GM13976 (cell line): ENCODE measurements around the gene MLPH.

ENCODE experiments used
- DNase-seq: peaks from one replicate; pipeline ENCODE4 v3.0.0; 2012; ENCODE audit warnings: low spot score
- in situ Hi-C: fragments of 300-500 bp; cut with MboI; formaldehyde crosslinking; loops from one replicate; pipeline ENCODE4 v1.12.0; 2022; ENCODE audit warnings: low sequenced_read_pairs, mixed read lengths, inconsistent platforms; ENCODE audit not compliant: unreplicated experiment
- TF ChIP-seq, protein P1 (sequence below): IDR thresholded peaks from 2 replicates; pipeline ENCODE4 v1.5.1; 2012; ENCODE audit warnings: borderline replicate concordance, mild to moderate bottlenecking; ENCODE audit not compliant: insufficient read depth; ENCODE audit errors: extremely low read depth, missing control alignments, control extremely low read depth

MLPH gene

DNA sequence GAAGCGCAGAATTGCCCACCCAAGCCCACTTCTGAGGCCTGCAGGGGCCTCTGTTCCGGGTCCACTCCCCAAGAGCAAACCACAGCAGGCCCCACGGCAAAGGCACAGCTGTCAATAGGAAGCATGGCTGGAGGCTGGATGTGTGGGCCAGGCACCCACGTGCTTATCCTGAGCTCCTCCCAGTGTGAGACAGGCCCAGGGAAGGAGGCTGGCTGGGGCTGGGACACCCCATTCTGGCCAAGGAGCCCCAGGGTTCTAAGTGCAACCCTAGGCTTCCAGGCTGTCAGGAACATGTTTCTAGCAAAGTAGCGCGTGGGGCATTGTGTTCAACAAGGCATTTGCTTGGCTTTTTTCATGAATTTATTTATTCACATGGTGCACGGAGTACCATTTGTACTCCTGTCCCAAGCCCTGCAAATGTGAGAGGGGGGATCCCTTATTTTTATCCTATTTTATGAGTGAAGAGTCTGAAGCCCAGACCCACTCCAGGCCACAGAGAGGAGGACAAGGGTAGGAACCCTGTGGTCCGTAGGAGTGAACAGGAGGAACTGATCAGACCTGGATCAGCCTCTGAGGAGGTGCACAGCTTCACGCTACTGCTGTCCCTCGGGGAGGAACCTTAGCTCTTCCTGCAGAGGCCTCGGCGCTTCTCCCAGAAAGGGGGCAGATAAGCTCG, 109.6 kb downstream of the MLPH start:
- in situ Hi-C loops, result no loop called here
- no peak for DNase-seq
- TF ChIP-seq, protein P1, sequence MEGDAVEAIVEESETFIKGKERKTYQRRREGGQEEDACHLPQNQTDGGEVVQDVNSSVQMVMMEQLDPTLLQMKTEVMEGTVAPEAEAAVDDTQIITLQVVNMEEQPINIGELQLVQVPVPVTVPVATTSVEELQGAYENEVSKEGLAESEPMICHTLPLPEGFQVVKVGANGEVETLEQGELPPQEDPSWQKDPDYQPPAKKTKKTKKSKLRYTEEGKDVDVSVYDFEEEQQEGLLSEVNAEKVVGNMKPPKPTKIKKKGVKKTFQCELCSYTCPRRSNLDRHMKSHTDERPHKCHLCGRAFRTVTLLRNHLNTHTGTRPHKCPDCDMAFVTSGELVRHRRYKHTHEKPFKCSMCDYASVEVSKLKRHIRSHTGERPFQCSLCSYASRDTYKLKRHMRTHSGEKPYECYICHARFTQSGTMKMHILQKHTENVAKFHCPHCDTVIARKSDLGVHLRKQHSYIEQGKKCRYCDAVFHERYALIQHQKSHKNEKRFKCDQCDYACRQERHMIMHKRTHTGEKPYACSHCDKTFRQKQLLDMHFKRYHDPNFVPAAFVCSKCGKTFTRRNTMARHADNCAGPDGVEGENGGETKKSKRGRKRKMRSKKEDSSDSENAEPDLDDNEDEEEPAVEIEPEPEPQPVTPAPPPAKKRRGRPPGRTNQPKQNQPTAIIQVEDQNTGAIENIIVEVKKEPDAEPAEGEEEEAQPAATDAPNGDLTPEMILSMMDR, result no peak

DNA sequence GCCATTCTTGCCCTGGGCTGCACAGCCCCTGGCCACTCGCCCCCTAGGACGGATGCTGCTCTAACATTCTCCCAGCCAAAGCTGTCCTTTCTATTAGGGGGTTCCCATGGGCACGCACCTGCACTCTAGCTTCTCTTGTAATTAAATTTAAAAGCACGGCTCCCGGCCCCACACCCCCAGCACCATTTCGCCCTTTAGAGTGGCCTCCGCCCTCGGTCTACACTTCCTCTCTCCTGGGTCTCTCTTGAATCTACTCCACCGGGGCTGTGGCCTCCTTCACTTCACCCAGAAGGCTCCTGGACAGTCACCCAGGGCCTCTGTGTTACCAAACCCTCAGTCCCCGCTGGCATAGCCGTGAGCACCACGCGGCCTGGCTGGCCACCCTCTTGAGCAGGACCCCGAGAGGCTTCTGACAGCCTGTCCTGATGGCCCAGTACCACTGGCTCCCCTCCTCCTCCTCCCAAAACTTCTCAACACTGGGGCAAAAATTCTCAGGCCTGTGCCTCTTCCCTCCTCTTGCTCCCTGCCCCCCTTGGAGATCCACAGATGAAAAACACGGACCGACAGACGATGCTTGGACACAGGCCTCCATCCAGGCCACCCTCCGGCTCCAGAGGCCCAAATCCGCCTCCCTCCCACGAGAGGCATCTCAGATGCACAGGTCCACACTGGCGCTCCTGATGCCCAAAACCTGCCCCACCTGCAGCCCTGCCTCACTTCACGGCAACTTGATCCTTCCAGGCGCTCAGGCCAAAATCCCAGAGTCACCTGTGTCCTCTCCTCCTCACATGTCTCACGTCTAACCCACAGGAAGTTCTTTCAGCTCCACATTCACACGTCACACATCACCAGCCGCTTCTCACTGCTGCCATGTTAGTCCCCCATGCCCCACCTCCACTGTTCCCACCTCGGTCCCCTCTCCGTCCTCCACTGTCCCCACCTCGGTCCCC, 110.4 kb downstream of the MLPH start:
- TF ChIP-seq, protein P1, result no peak
- DNase-seq, result no peak
- in situ Hi-C loops, result no loop called here

GRCh38 chr2:237598468-237599208, 111.6 kb downstream of the MLPH start:
- no peak for DNase-seq
- in situ Hi-C loops, result no loop called here
- TF ChIP-seq, protein P1, result no peak

- no peak for DNase-seq
- TF ChIP-seq, protein P1, result no peak
- in situ Hi-C loops, result no loop called here
Observed at GRCh38 chr2:237599465-237600110, 112.5 kb downstream of the MLPH start.

GRCh38 chr2:237600205-237600846, 113.3 kb downstream of the MLPH start:
- no peak for DNase-seq
- TF ChIP-seq, protein P1, result no peak
- in situ Hi-C loops, result no loop called here

- in situ Hi-C loops, result no loop called here
- no peak for DNase-seq
- TF ChIP-seq, protein P1, result no peak
Observed at GRCh38 chr2:237601453-237602116, 114.5 kb downstream of the MLPH start.
